Suprapubic skin (tissue), 4 donors: ENCODE results near the gene SYT13. TPM values are rescaled to one million over a fixed set of nuclear protein-coding genes. Genes with fewer than 3 reads are reported as not detected.
A peak's percentile ranks its signal among the peaks of the same experiment; 100 is the strongest.

Source experiments
- DNase-seq, 2 donors: peaks; one replicate each; pipeline ENCODE4 v3.0.0-alpha.2; 2019; ENCODE audit warnings: low spot score in 2 of 2
- H3K27ac ChIP-seq: fragments of 200-600 bp; sonication (generic); one replicate; pipeline ENCODE4 v1.5.1; 2019
- H3K27me3 ChIP-seq: fragments of 200-600 bp; sonication (generic); one replicate; pipeline ENCODE4 v1.5.1; 2019
- H3K36me3 ChIP-seq: fragments of 200-600 bp; sonication (generic); one replicate; pipeline ENCODE4 v1.5.1; 2019
- H3K4me1 ChIP-seq: fragments of 200-600 bp; sonication (generic); one replicate; pipeline ENCODE4 v1.5.1; 2019
- H3K4me3 ChIP-seq: fragments of 200-600 bp; sonication (generic); one replicate; pipeline ENCODE4 v1.5.1; 2019; ENCODE audit warnings: mild to moderate bottlenecking
- H3K9me3 ChIP-seq: fragments of 200-600 bp; sonication (generic); one replicate; pipeline ENCODE4 v1.5.1; 2019
- EP300 ChIP-seq: sonication (generic); formaldehyde crosslinking; IDR thresholded peaks from one replicate; pipeline ENCODE4 v1.6.1; 2017; ENCODE audit warnings: antibody characterized with exemption
- POLR2A ChIP-seq, 2 donors: fragments of 450-650 bp; IDR thresholded peaks; one replicate each; pipeline ENCODE4 v1.6.1; 2017; ENCODE audit warnings: antibody characterized with exemption in 2 of 2, mild to moderate bottlenecking in 2 of 2, moderate library complexity in 2 of 2
- POLR2AphosphoS5 ChIP-seq, 3 donors: sonication (generic); formaldehyde crosslinking; IDR thresholded peaks; one replicate each; pipeline ENCODE4 v1.6.1; 2017; ENCODE audit warnings: antibody characterized with exemption in 3 of 3
- WGBS: methylation state at CpG from one replicate; pipeline ENCODE4 v1.1.5; 2018; 5-methylcytosine and 5-hydroxymethylcytosine counted together
- total RNA-seq, 4 donors: library from RNA; depleted of rRNA; stranded (reverse); fragments of >200 nt; gene quantifications; one replicate each; pipeline ENCODE4 v1.1.0, GENCODE V29; 2016
- TF ChIP-seq, protein P1 (sequence below), 2 donors: fragments of 200-600 bp in 1 of 2; fragments of 450-650 bp in 1 of 2; sonication (generic) in 1 of 2; IDR thresholded peaks; one replicate each; pipeline ENCODE4 v1.5.1; 2016 to 2019; ENCODE audit warnings: antibody characterized with exemption in 2 of 2, mild to moderate bottlenecking in 1 of 2, moderate library complexity in 1 of 2

Gene SYT13
- total RNA-seq, 4 donors from 2014 or later: 1.8 to 4.6 TPM; not detected in 2

DNA sequence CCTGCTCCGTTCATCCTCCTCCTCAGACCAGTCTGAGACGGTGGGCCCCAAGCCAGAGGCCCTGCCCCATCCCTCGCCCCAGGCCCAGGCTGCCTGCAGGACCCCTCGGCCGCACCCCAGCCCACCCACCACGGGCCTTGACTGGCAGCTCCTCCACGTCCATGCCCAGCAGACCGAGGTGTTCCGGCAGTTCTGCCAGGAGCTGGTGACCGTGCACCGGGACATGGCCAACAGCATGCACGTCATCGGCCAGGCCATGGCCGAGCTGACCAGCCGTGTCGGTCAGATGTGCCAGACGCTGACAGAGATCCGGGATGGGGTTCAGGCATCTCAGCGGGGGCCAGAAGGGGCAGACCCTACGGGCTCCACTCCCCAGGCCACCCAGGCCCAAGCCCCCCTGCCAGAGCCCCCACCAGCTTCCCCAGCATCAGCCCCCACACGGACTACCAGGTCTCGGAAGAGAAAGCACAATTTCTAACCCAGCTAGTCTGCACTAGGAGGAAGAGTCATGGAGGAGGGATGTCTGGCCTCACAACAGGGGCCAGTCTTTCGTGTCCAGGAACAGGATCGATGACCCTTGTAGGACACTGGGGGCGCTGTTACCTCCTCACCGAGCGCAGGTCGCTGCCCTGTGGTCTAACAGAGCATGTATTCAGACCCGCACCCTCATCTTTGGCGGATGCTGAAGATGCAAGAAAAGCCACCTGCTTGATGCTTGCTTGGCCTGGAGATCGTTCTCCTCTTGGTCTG is 73.4 kb downstream of the SYT13 start:
- 90% methylated on average over 22 of the region's 31 CpGs for WGBS
- no peak overlapping the region for H3K27ac ChIP-seq
- no peaks in the 10 kb centered on the region for H3K9me3 ChIP-seq
- peaks cover 15% of the 10 kb centered on the region for H3K4me1 ChIP-seq
- no peak for DNase-seq
- no peak overlapping the region for H3K4me3 ChIP-seq
- H3K36me3 ChIP-seq: peaks cover 12% of the 10 kb centered on the region
- no peak for TF ChIP-seq POLR2AphosphoS5 (IDR thresholded peaks at IDR 0.05)
- TF ChIP-seq, protein P1, sequence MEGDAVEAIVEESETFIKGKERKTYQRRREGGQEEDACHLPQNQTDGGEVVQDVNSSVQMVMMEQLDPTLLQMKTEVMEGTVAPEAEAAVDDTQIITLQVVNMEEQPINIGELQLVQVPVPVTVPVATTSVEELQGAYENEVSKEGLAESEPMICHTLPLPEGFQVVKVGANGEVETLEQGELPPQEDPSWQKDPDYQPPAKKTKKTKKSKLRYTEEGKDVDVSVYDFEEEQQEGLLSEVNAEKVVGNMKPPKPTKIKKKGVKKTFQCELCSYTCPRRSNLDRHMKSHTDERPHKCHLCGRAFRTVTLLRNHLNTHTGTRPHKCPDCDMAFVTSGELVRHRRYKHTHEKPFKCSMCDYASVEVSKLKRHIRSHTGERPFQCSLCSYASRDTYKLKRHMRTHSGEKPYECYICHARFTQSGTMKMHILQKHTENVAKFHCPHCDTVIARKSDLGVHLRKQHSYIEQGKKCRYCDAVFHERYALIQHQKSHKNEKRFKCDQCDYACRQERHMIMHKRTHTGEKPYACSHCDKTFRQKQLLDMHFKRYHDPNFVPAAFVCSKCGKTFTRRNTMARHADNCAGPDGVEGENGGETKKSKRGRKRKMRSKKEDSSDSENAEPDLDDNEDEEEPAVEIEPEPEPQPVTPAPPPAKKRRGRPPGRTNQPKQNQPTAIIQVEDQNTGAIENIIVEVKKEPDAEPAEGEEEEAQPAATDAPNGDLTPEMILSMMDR (IDR thresholded peaks at IDR 0.05): no peak
- no peak for TF ChIP-seq POLR2A (IDR thresholded peaks at IDR 0.05)
- no peak for TF ChIP-seq EP300
- no peaks in the 10 kb centered on the region for H3K27me3 ChIP-seq

DNA sequence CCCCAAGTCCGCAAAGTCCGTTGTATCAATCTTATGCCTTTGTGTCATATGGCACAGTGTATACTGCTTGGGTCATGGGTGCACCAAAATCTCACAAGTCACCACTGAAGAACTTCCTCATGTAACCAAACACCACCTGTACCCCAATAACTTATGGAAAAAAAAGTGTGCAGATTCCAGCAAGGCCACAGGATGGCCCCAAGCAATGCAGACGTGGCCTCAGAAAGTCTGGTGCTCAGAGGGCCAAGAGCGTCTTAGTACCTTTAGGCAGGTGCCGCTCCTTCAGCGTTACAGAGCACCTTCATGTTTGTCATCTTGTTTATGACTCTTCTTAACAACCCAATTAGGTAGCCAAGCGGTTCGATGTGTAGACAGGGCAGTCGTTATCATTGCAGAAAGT is 74.4 kb downstream of the SYT13 start:
- WGBS: 89% methylated on average over 9 of the region's 9 CpGs
- Histone ChIP-seq H3K4me3 (no peak overlapping the region), H3K4me1 (peaks cover 15% of the 10 kb centered on the region), H3K36me3 (peaks cover 12% of the 10 kb centered on the region), H3K27ac (no peak overlapping the region), H3K9me3 (no peaks in the 10 kb centered on the region), H3K27me3 (no peaks in the 10 kb centered on the region)
- TF ChIP-seq, protein P1 (IDR thresholded peaks at IDR 0.05): no peak
- TF ChIP-seq EP300 (no peak), POLR2A (IDR thresholded peaks at IDR 0.05) (no peak), POLR2AphosphoS5 (IDR thresholded peaks at IDR 0.05) (no peak)
- DNase-seq: no peak

DNA sequence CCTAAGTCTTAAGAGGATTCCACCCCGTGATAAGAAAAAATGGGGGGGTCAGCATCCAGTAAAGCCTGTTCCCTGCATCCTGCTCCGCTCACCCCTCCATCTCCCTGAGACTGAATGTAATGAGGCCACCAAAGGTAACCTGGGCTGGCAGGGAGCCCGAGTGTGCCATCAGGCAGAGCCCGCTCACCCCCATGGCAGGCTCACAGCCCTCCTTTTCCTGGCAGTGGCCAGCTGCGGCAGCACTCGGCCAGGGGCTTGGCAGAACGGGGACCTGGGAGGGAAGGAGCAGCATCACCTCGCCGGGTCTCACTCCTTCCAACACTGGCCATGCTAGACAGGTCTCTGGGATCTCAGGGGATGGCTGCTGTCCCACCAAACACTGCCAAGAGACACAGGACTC is 75.3 kb downstream of the SYT13 start:
- no peak overlapping the region for H3K27ac ChIP-seq
- H3K4me1 ChIP-seq: peaks cover 15% of the 10 kb centered on the region
- TF ChIP-seq POLR2AphosphoS5 (IDR thresholded peaks at IDR 0.05) (no peak), EP300 (no peak), POLR2A (IDR thresholded peaks at IDR 0.05) (no peak)
- TF ChIP-seq, protein P1 (IDR thresholded peaks at IDR 0.05): no peak
- no peaks in the 10 kb centered on the region for H3K9me3 ChIP-seq
- peaks cover 15% of the 10 kb centered on the region for H3K36me3 ChIP-seq
- H3K4me3 ChIP-seq: no peak overlapping the region
- no peaks in the 10 kb centered on the region for H3K27me3 ChIP-seq
- WGBS: 89% methylated on average over 6 of the region's 9 CpGs
- DNase-seq: no peak

DNA sequence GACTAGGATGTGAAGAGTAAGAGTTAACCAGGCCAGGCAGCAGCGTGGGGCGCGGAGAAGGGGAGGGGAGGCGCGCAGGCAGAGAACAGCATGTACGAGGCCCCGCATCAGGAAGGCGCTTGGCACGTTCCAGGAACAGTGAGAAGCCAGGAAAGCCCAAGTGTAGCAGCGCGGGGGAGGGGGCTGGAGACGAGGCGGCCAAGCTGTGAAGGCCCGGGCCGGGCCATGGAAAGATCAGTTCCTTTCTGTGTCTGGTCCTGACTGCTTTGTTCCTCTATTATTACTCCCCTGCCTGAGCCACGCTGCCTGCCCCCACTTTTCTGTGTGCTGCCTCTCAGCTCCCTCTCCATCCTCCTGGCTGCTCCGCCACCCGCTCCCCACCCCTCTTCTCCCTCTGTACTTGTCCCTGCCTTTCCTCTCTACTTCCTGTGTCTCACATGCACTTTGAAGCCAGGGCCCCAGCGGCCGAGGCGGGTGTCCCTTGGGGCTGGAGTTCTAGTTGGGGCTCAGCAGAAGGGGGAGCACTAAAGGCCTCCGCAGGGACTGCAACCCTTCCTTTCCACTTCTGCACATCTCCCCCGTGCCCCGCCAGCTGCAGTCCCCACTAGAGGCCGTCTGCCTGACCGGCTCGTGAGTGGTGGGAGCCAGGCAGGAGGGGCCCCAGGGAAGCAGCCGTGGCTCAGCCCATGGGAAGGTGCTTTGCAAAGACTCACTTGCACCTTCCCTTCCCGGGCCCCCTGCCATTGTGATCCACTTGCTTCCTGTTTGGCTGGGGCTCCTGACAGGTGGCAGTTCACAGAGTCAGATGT is 76.0 kb downstream of the SYT13 start:
- peaks cover 23% of the 10 kb centered on the region for H3K36me3 ChIP-seq
- WGBS: 53% methylated on average over 27 of the region's 29 CpGs
- H3K27me3 ChIP-seq: no peaks in the 10 kb centered on the region
- no peaks in the 10 kb centered on the region for H3K9me3 ChIP-seq
- peak in 1 of 2 donors; percentile 87 for DNase-seq
- peak overlapping the region; percentile 10 for H3K4me3 ChIP-seq
- H3K4me1 ChIP-seq: peaks cover 15% of the 10 kb centered on the region
- H3K27ac ChIP-seq: peak overlapping the region; percentile 50
- TF ChIP-seq, protein P1 (IDR thresholded peaks at IDR 0.05): no peak
- TF ChIP-seq EP300 (peak; percentile 72), POLR2AphosphoS5 (IDR thresholded peaks at IDR 0.05) (peak in 1 of 3 donors; percentile 48)
